DMS53 treated with DMSO at 0.1 percent for 48 hours (cell line): ENCODE measurements around the gene MDN1.
"Not testable (repeated sequence)": the region's sequence is repeated elsewhere in the genome, so short reads cannot be mapped to it uniquely, and the experiment has no call there.

Experiments
- DNase-seq: peaks from one replicate; lab custom pipeline; 2025; ENCODE audit not compliant: unreplicated experiment; lab: John Stamatoyannopoulos, UW

MDN1 gene, protein sequence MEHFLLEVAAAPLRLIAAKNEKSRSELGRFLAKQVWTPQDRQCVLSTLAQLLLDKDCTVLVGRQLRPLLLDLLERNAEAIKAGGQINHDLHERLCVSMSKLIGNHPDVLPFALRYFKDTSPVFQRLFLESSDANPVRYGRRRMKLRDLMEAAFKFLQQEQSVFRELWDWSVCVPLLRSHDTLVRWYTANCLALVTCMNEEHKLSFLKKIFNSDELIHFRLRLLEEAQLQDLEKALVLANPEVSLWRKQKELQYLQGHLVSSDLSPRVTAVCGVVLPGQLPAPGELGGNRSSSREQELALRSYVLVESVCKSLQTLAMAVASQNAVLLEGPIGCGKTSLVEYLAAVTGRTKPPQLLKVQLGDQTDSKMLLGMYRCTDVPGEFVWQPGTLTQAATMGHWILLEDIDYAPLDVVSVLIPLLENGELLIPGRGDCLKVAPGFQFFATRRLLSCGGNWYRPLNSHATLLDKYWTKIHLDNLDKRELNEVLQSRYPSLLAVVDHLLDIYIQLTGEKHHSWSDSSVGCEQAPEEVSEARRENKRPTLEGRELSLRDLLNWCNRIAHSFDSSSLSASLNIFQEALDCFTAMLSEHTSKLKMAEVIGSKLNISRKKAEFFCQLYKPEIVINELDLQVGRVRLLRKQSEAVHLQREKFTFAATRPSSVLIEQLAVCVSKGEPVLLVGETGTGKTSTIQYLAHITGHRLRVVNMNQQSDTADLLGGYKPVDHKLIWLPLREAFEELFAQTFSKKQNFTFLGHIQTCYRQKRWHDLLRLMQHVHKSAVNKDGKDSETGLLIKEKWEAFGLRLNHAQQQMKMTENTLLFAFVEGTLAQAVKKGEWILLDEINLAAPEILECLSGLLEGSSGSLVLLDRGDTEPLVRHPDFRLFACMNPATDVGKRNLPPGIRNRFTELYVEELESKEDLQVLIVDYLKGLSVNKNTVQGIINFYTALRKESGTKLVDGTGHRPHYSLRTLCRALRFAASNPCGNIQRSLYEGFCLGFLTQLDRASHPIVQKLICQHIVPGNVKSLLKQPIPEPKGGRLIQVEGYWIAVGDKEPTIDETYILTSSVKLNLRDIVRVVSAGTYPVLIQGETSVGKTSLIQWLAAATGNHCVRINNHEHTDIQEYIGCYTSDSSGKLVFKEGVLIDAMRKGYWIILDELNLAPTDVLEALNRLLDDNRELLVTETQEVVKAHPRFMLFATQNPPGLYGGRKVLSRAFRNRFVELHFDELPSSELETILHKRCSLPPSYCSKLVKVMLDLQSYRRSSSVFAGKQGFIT (N-terminal part only)

DNA sequence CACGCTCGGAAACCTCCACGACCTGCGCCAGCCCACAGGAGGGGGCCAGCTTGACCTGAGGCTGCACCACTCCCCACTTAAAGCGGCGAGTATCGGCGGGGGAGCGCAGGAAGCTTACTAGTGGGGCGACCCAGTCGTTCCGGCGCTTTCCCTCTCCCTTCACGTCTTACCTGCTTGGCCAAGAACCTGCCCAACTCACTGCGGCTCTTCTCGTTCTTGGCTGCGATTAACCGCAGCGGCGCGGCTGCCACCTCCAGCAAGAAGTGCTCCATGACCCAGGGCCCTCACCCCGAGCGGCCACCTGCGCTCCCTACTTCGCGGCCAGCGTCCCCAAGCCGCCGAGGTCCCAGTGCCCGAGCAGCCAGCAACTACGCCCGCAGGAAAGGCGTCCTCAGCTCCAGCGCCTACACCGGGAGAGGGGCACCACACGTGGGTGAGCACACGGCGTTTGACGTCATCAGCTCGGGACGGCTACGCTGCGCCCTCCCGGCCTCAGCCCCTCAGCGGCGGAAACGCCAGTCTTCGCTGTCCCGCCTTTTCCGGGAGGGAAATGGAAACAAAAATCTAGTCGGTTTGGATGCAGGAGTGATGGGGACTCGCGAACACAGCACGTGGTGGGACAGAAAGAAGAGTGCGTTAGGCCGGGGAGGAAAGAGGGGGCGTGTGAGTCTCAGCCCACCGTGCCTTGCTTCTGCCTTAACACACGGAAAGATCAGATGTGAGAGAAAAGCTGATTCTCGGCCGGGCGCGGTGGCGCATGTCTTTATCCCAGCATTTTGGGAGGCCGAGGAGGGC lies at the start of gene MDN1:
Gene MDN1 (minus strand): TSS at position 459 of the 795 bp plus-strand sequence. CDS start 187 bp downstream, at position 272.
- peak; percentile 75 for DNase-seq

GRCh38 chr6:89866024-89866678 lies 46.6 kb upstream of the MDN1 start:
- DNase-seq = no peak

GRCh38 chr6:89862698-89863097 lies 43.1 kb upstream of the MDN1 start:
- DNase-seq = no peak

DNA sequence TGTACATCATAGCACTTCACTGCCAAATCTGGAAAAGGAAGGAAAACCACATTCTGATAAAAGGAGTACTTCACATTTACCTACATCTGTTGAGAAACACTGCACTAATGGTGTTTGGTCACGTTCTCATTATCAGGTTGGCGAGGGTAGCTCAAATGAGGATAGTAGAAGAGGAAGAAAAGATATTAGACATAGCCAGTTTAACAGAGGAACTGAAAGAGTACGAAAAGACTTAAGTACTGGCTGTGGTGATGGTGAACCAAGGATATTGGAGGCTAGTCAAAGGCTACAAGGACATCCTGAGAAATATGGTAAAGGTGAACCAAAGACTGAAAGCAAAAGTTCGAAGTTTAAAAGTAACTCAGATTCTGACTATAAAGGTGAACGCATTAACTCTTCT lies 42.7 kb upstream of the MDN1 start:
- DNase-seq = no peak

DNA sequence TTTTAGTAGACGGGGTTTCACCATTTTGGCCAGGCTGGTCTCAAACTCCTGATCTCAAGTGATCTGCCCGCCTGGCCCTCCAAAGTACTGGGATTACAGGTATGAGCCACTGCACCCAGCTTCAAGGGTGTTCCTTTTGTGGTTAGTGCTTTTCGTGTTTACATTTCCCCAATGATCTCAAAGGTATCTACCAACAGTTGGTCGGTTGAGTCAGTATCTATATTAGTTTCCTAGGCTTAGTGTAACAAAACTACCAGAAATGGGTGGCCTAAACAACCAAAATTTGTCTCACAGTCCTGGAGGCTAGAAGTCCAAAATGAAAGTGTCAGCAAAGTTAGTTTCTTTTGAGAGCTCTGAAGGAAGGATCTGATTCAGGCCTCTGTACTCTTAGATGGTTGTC lies 40.1 kb upstream of the MDN1 start:
- no peak for DNase-seq

GRCh38 chr6:89858041-89858440 lies 38.4 kb upstream of the MDN1 start:
- DNase-seq = no peak

DNA sequence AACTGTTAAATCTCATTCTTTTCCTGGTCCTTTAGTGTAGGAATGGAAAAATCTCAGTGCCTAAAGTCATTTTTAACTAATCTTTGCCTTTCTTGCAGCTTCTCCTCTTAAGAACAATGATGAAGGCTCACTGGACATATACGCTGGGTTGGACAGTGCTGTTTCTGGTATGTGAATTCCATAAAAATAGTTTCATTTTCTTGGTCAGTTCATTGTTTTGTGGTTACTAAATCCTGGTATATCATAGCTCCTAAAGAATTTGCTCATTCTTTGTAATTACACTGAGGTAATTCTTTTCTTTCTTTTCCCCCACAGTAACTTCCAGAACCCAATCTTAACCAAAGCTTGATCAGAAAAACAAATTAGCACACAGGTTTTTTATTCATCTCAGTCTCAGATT lies 33.5 kb upstream of the MDN1 start:
- no peak for DNase-seq

DNA sequence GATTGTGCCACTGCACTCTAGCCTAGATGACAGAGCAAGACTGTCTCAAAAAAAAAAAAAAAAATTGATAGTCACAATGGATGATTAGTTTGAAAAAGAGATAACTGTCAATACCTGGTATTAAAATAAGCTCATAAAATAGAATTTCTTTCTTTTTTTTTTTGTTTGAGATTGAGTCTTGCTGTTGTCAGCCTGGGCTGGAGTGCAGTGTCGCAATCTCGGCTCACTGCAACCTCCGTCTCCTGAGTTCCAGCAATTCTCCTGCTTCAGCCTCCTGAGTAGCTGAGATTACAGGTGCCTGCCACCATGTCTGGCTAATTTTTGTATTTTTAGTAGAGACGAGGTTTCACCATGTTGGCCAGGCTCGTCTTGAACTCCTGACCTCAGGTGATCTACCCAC lies 27.9 kb upstream of the MDN1 start:
- DNase-seq = not testable (repeated sequence)

DNA sequence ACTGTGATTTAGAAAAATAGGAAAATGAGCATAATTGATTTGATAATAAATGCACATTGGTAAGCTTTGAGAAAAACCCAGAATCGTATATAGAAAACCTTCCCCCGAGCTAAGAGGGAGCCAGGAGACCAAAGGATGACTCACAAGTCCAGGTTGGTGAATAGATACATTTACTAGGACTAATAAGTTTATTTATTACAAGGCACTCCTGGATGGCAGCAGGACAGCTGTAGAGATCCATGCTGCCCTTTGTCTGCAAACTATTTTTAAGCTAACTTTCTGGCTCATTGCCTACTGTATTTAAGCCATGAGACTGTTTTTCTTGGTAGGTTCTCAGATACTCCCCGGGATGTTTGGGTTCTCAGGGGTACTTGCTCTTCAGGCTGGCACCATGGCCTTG lies 23.5 kb upstream of the MDN1 start:
- DNase-seq = no peak

- no peak for DNase-seq
Observed at GRCh38 chr6:89842228-89842627, 22.6 kb upstream of the MDN1 start.

GRCh38 chr6:89840538-89840937 lies 20.9 kb upstream of the MDN1 start:
- no peak for DNase-seq

- DNase-seq = no peak
Observed at GRCh38 chr6:89836639-89837222, 17.1 kb upstream of the MDN1 start.

GRCh38 chr6:89834884-89835792 lies 15.5 kb upstream of the MDN1 start:
- no peak for DNase-seq

GRCh38 chr6:89830170-89830809 lies 10.7 kb upstream of the MDN1 start:
- DNase-seq = no peak

DNA sequence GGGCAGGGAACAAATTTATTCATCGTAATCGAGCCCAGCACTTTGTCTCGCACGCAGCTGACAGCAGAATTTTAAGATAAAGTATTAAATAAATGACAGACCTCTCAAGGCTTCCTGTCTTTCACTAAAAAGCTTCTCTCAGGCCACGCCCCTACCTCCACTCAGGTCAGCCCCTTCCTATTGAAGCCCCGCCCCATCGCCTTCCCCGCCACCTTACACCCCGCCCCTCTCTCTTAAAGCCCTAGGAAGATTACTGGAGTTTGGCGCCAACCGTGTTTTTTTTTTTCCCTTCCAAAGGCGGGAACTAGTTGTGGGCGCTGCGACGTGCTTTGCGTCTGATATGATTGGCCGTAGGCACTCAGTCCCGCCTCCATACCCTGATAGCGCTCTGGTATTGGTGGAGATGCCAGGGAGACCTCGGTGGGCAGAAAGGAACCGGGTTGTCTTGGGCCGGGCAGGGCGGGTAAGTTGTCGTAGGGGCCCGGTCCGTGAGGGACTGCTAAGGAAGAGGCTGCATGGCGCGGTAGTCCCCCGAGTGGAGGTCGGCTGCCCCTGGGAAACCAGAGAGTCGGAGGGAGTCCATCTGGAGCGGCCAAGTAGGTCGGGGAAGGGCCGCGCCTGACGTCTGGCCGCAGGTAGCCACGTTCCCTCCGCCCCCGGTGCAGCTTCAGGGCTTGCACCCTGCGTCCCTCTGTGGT lies 10.0 kb upstream of the MDN1 start, which contains the start of gene CASP8AP2:
Gene CASP8AP2 (plus strand): TSS at position 409 of the 698 bp plus-strand sequence.
- peak; percentile 85 for DNase-seq

GRCh38 chr6:89828988-89829471 lies 9.4 kb upstream of the MDN1 start:
- peak; percentile 60 for DNase-seq

GRCh38 chr6:89828475-89828987 lies 8.9 kb upstream of the MDN1 start:
- not testable (repeated sequence) for DNase-seq
